SK-N-SH (cell line): Measurements from ENCODE around the gene PLXNA4. TPM values are rescaled to one million over a fixed set of nuclear protein-coding genes. Genes with fewer than 3 reads are reported as not detected.

ENCODE experiments used
- CTCF ChIA-PET: fragments of 300-600, 350-600 bp; formaldehyde crosslinking; extraction: SDS; loops from one replicate; lab custom pipeline; 2021; lab: Yijun Ruan, JAX
- POLR2A ChIA-PET: fragments of 350-600 bp; sonication (Branson Sonifier 250); formaldehyde crosslinking; extraction: SDS; loops from one replicate; lab custom pipeline; 2020; ENCODE audit warnings: antibody characterized with exemption, inconsistent platforms; lab: Yijun Ruan, JAX
- DNase-seq: peaks from one replicate; pipeline ENCODE4 v3.0.0; 2012
- H2AFZ ChIP-seq: fragments of 200-600 bp; sonication (generic); 2 replicates; pipeline ENCODE4 v1.8.1; 2016; ENCODE audit warnings: antibody characterized with exemption, mild to moderate bottlenecking, low read depth
- H3F3A ChIP-seq: fragments of 200-600 bp; sonication (generic); replicated peaks from 2 replicates; pipeline ENCODE3; 2016; ENCODE audit warnings: antibody characterized with exemption, mild to moderate bottlenecking; ENCODE audit not compliant: insufficient read depth
- H3K27ac ChIP-seq, 2 experiments: fragments of 200-500 bp in 1 of 2; fragments of 200-600 bp in 1 of 2; sonication (Bioruptor generic) in 1 of 2; sonication (generic), shearing (Covaris generic) in 1 of 2; 2 replicates each; pipeline versions ENCODE4 v1.5.1 to v1.6.1; 2014 to 2016; ENCODE audit warnings: low read depth in 2 of 2, inconsistent platforms in 1 of 2, low read length in 1 of 2, mild to moderate bottlenecking in 1 of 2, mixed read lengths in 1 of 2
- H3K27me3 ChIP-seq: fragments of 200-600 bp; sonication (generic), shearing (Covaris generic); 2 replicates; pipeline ENCODE4 v1.6.1; 2016; ENCODE audit warnings: mixed run types; ENCODE audit not compliant: insufficient read depth
- H3K36me3 ChIP-seq, 2 experiments: fragments of 200-500 bp in 1 of 2; fragments of 200-600 bp in 1 of 2; sonication (Bioruptor generic) in 1 of 2; sonication (generic) in 1 of 2; replicated peaks in 1 of 2; 2 replicates each; pipeline versions ENCODE3 to v1.5.1; 2014 to 2016; ENCODE audit warnings: low read length in 1 of 2, mild to moderate bottlenecking in 1 of 2; ENCODE audit not compliant: insufficient read depth in 2 of 2, control insufficient read depth in 1 of 2
- H3K4me1 ChIP-seq, 2 experiments: fragments of 200-500 bp in 1 of 2; fragments of 200-600 bp in 1 of 2; sonication (Bioruptor generic) in 1 of 2; sonication (generic), shearing (Covaris generic) in 1 of 2; 2 replicates each; pipeline versions ENCODE4 v1.5.1 to v1.6.1; 2014 to 2016; ENCODE audit warnings: low read depth in 1 of 2, low read length in 1 of 2, mixed run types in 1 of 2; ENCODE audit not compliant: insufficient read depth in 2 of 2, control insufficient read depth in 1 of 2
- H3K4me2 ChIP-seq: fragments of 200-600 bp; sonication (generic), shearing (Covaris generic); 2 replicates; pipeline ENCODE4 v1.6.1; 2017; ENCODE audit warnings: mixed run types
- H3K4me3 ChIP-seq, 2 experiments: fragments of 200-500 bp in 1 of 2; fragments of 200-600 bp in 1 of 2; sonication (Bioruptor generic) in 1 of 2; sonication (generic), shearing (Covaris generic) in 1 of 2; 2 replicates each; pipeline versions ENCODE4 v1.5.1 to v1.8.1; 2014 to 2016; ENCODE audit warnings: low read depth in 2 of 2, inconsistent platforms in 1 of 2, low read length in 1 of 2, mild to moderate bottlenecking in 1 of 2, mixed read lengths in 1 of 2, moderate library complexity in 1 of 2
- H3K79me2 ChIP-seq: fragments of 200-600 bp; sonication (generic); 2 replicates; pipeline ENCODE4 v1.8.1; 2017; ENCODE audit warnings: mild to moderate bottlenecking; ENCODE audit not compliant: insufficient read depth
- H3K9ac ChIP-seq: fragments of 200-600 bp; sonication (generic); 2 replicates; pipeline ENCODE4 v1.6.1; 2017; ENCODE audit warnings: mixed run types
- H3K9me2 ChIP-seq: fragments of 200-600 bp; sonication (generic); 2 replicates; pipeline ENCODE4 v1.6.1; 2017; ENCODE audit warnings: mixed run types
- H3K9me3 ChIP-seq: fragments of 200-600 bp; sonication (generic); 2 replicates; pipeline ENCODE4 v1.6.1; 2017; ENCODE audit warnings: mixed run types, mild to moderate bottlenecking, moderate library complexity
- H4K20me1 ChIP-seq: fragments of 200-600 bp; sonication (generic); 2 replicates; pipeline ENCODE4 v1.6.1; 2017; ENCODE audit warnings: mild to moderate bottlenecking, mixed run types; ENCODE audit not compliant: insufficient read depth
- ELF1 ChIP-seq: IDR thresholded peaks from 2 replicates; pipeline ENCODE4 v1.4.0; 2012
- EP300 ChIP-seq, 2 experiments: IDR thresholded peaks; 2 replicates each; pipeline versions ENCODE4 v1.4.0 to v1.6.1; 2012; ENCODE audit warnings: borderline replicate concordance in 1 of 2, low read depth in 1 of 2, low read length in 1 of 2
- FOSL2 ChIP-seq: IDR thresholded peaks from 2 replicates; pipeline ENCODE4 v1.4.0; 2012; ENCODE audit warnings: low read depth, mild to moderate bottlenecking, moderate library complexity, borderline replicate concordance
- FOXJ3 ChIP-seq: sonication (generic); formaldehyde crosslinking; IDR thresholded peaks from 2 replicates; pipeline ENCODE4 v1.5.1; 2020; ENCODE audit warnings: mild to moderate bottlenecking, missing genetic modification reagents
- FOXM1 ChIP-seq: IDR thresholded peaks from 2 replicates; pipeline ENCODE4 v1.4.0; 2012; ENCODE audit warnings: low read depth, mild to moderate bottlenecking
- GABPA ChIP-seq: IDR thresholded peaks from 2 replicates; pipeline ENCODE4 v1.4.0; 2012; ENCODE audit warnings: low read depth, mild to moderate bottlenecking
- NFIC ChIP-seq: IDR thresholded peaks from 2 replicates; pipeline ENCODE4 v1.4.0; 2012; ENCODE audit warnings: borderline replicate concordance
- NRF1 ChIP-seq: IDR thresholded peaks from 2 replicates; pipeline ENCODE4 v1.6.1; 2012; ENCODE audit warnings: low read depth, mild to moderate bottlenecking, low read length
- RFX5 ChIP-seq: IDR thresholded peaks from 2 replicates; pipeline ENCODE4 v1.6.1; 2012; ENCODE audit warnings: mild to moderate bottlenecking, improper control_type of control experiment, low read length
- RXRA ChIP-seq: IDR thresholded peaks from 2 replicates; pipeline ENCODE4 v1.4.0; 2012; ENCODE audit warnings: low read depth, mild to moderate bottlenecking, borderline replicate concordance
- SMC3 ChIP-seq: IDR thresholded peaks from 2 replicates; pipeline ENCODE4 v1.6.1; 2012; ENCODE audit warnings: low read depth, low read length, improper control_type of control experiment
- TAF1 ChIP-seq: IDR thresholded peaks from 2 replicates; pipeline ENCODE4 v1.6.1; 2012; ENCODE audit warnings: low read depth, mild to moderate bottlenecking, low read length, moderate library complexity, borderline replicate concordance
- TEAD4 ChIP-seq: IDR thresholded peaks from 2 replicates; pipeline ENCODE4 v1.4.0; 2012; ENCODE audit warnings: mild to moderate bottlenecking, borderline replicate concordance; ENCODE audit not compliant: insufficient read depth
- WGBS: methylation state at CpG from one replicate; pipeline ENCODE4 v1.1.6; 2017; ENCODE audit warnings: low lambda C conversion rate; 5-methylcytosine and 5-hydroxymethylcytosine counted together
- polyA plus RNA-seq, 3 experiments: library from polyadenylated mRNA; depleted of rRNA; stranded (reverse); fragments of >200 nt; gene quantifications; 2 replicates each; pipeline ENCODE4 v1.2.3, GENCODE V29; 2012
- TF ChIP-seq, protein P1 (sequence below): IDR thresholded peaks from 2 replicates; pipeline ENCODE4 v1.4.0; 2012; ENCODE audit warnings: low read depth, borderline replicate concordance
- TF ChIP-seq, protein P2 (sequence below): IDR thresholded peaks from 2 replicates; pipeline ENCODE4 v1.6.1; 2012; ENCODE audit warnings: mild to moderate bottlenecking, low read depth, low read length, moderate library complexity
- TF ChIP-seq, protein P3 (sequence below): fragments of 150-350 bp; IDR thresholded peaks from 2 replicates; pipeline ENCODE4 v1.6.1; 2017; ENCODE audit warnings: antibody characterized with exemption, low read length, low read depth, borderline replicate concordance
- TF ChIP-seq, protein P4 (sequence below): fragments of 150-350 bp; IDR thresholded peaks from 2 replicates; pipeline ENCODE4 v1.6.1; 2016; ENCODE audit warnings: mild to moderate bottlenecking, low read depth, low read length

The PLXNA4 gene
- polyA plus RNA-seq, 1 of the 3 experiments (the other 2 are of a cell fraction) = 2.4 TPM

DNA sequence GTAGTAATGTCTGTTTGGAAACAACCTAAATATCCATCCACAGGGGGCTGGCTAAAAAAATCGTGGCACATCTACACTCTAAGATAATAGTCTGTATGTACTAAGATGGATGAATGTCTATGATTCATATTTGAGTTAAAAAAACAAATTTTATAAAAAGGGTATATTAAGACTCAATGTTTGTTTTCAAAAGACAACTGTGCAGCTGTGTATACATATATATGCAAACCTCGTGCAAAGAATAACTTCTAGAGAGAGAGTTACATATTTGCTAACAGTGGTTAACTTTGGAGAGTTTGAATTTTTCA lies 323.5 kb downstream of the PLXNA4 start:
- no peaks in the 10 kb centered on the region for H3K9me3 ChIP-seq
- no peaks in the 10 kb centered on the region for H4K20me1 ChIP-seq
- no peaks in the 10 kb centered on the region for H3K9me2 ChIP-seq
- POLR2A ChIA-PET = no interaction called here
- no peak overlapping the region for H3K4me3 ChIP-seq
- CTCF ChIA-PET = interaction anchor here (1.3 to 3.4 kb wide), 2 partner anchors 12 to 307 kb away, joined by 5 to 29 read pairs; no protein-coding TSS in a partner anchor
- no peaks in the 10 kb centered on the region for H3K36me3 ChIP-seq
- peaks cover 0 to 21% of the 10 kb centered on the region in 2 experiments; a peak in 1 of 4 replicates for H3K4me1 ChIP-seq
- no peaks in the 10 kb centered on the region for H3K27me3 ChIP-seq
- no peak overlapping the region for H2AFZ ChIP-seq
- no peaks in the 10 kb centered on the region for H3K79me2 ChIP-seq
- no peak overlapping the region for H3K9ac ChIP-seq
- peaks cover 3% of the 10 kb centered on the region for H3F3A ChIP-seq
- no peak overlapping the region for H3K27ac ChIP-seq
- no peak for DNase-seq
- WGBS = 51% methylated on average over 2 of the region's 2 CpGs
- H3K4me2 ChIP-seq = no peak overlapping the region
- TF ChIP-seq, protein P1, sequence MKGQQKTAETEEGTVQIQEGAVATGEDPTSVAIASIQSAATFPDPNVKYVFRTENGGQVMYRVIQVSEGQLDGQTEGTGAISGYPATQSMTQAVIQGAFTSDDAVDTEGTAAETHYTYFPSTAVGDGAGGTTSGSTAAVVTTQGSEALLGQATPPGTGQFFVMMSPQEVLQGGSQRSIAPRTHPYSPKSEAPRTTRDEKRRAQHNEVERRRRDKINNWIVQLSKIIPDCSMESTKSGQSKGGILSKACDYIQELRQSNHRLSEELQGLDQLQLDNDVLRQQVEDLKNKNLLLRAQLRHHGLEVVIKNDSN = no peak
- TF ChIP-seq RXRA = no peak
- no peak for TF ChIP-seq FOXM1
- TF ChIP-seq, protein P2, sequence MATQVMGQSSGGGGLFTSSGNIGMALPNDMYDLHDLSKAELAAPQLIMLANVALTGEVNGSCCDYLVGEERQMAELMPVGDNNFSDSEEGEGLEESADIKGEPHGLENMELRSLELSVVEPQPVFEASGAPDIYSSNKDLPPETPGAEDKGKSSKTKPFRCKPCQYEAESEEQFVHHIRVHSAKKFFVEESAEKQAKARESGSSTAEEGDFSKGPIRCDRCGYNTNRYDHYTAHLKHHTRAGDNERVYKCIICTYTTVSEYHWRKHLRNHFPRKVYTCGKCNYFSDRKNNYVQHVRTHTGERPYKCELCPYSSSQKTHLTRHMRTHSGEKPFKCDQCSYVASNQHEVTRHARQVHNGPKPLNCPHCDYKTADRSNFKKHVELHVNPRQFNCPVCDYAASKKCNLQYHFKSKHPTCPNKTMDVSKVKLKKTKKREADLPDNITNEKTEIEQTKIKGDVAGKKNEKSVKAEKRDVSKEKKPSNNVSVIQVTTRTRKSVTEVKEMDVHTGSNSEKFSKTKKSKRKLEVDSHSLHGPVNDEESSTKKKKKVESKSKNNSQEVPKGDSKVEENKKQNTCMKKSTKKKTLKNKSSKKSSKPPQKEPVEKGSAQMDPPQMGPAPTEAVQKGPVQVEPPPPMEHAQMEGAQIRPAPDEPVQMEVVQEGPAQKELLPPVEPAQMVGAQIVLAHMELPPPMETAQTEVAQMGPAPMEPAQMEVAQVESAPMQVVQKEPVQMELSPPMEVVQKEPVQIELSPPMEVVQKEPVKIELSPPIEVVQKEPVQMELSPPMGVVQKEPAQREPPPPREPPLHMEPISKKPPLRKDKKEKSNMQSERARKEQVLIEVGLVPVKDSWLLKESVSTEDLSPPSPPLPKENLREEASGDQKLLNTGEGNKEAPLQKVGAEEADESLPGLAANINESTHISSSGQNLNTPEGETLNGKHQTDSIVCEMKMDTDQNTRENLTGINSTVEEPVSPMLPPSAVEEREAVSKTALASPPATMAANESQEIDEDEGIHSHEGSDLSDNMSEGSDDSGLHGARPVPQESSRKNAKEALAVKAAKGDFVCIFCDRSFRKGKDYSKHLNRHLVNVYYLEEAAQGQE = no peak
- TF ChIP-seq, protein P3, sequence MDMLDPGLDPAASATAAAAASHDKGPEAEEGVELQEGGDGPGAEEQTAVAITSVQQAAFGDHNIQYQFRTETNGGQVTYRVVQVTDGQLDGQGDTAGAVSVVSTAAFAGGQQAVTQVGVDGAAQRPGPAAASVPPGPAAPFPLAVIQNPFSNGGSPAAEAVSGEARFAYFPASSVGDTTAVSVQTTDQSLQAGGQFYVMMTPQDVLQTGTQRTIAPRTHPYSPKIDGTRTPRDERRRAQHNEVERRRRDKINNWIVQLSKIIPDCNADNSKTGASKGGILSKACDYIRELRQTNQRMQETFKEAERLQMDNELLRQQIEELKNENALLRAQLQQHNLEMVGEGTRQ = no peak
- no peak for TF ChIP-seq FOXJ3 (CRISPR knock-in tag)

DNA sequence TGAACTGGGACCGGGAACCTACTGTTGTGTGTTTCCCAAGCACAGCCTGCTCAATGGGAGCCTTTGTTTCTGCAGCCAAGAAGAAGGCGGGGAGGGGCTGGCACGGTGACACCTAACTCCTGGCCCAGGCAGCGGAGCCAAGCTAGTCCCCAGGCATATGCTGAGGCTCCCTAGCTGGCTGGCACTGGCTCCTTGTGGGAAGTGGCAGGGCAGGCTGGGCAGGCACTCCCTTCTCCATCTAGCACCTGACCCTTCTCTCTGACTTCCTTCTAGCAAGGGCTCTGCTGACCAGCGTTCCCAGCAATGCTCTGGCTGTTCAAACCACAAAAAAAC lies 325.0 kb downstream of the PLXNA4 start:
- Histone ChIP-seq H3K36me3 (no peaks in the 10 kb centered on the region), H3K79me2 (no peaks in the 10 kb centered on the region), H3K4me3 (no peak overlapping the region), H3F3A (peaks cover 3% of the 10 kb centered on the region), H3K4me2 (no peak overlapping the region), H3K9me3 (no peaks in the 10 kb centered on the region), H3K27ac (no peak overlapping the region), H4K20me1 (no peaks in the 10 kb centered on the region), H2AFZ (no peak overlapping the region), H3K9me2 (no peaks in the 10 kb centered on the region), H3K9ac (no peak overlapping the region), H3K27me3 (no peaks in the 10 kb centered on the region), H3K4me1 (peaks cover 0 to 9% of the 10 kb centered on the region in 2 experiments; a peak in 1 of 4 replicates)
- TF ChIP-seq RFX5 (no peak), TEAD4 (no peak), EP300 (IDR thresholded peaks at IDR 0.05; ENCODE audit: borderline replicate concordance in 1 of 2, low read depth in 1 of 2, low read length in 1 of 2) (no peak), NRF1 (no peak), FOSL2 (no peak), FOXJ3 (CRISPR knock-in tag) (no peak), ELF1 (no peak), FOXM1 (no peak), SMC3 (no peak), NFIC (no peak), GABPA (no peak), TAF1 (no peak), RXRA (no peak)
- TF ChIP-seq, protein P4, sequence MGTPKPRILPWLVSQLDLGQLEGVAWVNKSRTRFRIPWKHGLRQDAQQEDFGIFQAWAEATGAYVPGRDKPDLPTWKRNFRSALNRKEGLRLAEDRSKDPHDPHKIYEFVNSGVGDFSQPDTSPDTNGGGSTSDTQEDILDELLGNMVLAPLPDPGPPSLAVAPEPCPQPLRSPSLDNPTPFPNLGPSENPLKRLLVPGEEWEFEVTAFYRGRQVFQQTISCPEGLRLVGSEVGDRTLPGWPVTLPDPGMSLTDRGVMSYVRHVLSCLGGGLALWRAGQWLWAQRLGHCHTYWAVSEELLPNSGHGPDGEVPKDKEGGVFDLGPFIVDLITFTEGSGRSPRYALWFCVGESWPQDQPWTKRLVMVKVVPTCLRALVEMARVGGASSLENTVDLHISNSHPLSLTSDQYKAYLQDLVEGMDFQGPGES = no peak
- TF ChIP-seq, protein P2 = no peak
- CTCF ChIA-PET = interaction anchor here (0.5 to 5.7 kb wide), 24 partner anchors 8 to 1760 kb away, joined by 3 to 39 read pairs (median 4); no protein-coding TSS in a partner anchor
- POLR2A ChIA-PET = no interaction called here
- DNase-seq = no peak
- 59% methylated on average over 5 of the region's 5 CpGs for WGBS
